GM12873 (cell line): ENCODE measurements around the gene PPP3CA.

Experiments used
- TF ChIP-seq, protein P1 (sequence below): IDR thresholded peaks from 2 replicates; pipeline ENCODE4 v1.5.1; 2012; ENCODE audit warnings: low read depth, mild to moderate bottlenecking, moderate library complexity, low read length, control low read depth; ENCODE audit not compliant: insufficient read depth; ENCODE audit errors: missing control alignments

PPP3CA gene

DNA sequence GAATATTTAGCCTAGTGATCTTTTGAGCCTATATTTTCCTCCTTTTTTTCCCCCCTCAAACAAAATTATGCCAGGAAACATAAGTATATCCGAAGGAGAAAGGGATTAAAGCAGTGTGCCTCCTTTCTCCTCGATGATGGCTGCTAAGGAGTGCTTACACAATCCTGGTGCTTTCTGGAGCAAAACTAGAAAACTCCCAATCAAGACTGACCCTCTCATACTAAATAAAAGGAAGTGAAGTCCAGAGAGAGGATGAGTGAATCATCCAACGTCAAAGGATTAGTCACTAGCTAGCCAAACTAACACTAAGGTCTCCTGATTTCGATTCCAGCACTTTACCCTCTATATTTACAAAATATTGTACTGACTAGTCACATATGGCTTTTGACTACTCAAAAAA, 146.8 kb downstream of the PPP3CA start:
- TF ChIP-seq, protein P1, sequence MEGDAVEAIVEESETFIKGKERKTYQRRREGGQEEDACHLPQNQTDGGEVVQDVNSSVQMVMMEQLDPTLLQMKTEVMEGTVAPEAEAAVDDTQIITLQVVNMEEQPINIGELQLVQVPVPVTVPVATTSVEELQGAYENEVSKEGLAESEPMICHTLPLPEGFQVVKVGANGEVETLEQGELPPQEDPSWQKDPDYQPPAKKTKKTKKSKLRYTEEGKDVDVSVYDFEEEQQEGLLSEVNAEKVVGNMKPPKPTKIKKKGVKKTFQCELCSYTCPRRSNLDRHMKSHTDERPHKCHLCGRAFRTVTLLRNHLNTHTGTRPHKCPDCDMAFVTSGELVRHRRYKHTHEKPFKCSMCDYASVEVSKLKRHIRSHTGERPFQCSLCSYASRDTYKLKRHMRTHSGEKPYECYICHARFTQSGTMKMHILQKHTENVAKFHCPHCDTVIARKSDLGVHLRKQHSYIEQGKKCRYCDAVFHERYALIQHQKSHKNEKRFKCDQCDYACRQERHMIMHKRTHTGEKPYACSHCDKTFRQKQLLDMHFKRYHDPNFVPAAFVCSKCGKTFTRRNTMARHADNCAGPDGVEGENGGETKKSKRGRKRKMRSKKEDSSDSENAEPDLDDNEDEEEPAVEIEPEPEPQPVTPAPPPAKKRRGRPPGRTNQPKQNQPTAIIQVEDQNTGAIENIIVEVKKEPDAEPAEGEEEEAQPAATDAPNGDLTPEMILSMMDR: no peak

DNA sequence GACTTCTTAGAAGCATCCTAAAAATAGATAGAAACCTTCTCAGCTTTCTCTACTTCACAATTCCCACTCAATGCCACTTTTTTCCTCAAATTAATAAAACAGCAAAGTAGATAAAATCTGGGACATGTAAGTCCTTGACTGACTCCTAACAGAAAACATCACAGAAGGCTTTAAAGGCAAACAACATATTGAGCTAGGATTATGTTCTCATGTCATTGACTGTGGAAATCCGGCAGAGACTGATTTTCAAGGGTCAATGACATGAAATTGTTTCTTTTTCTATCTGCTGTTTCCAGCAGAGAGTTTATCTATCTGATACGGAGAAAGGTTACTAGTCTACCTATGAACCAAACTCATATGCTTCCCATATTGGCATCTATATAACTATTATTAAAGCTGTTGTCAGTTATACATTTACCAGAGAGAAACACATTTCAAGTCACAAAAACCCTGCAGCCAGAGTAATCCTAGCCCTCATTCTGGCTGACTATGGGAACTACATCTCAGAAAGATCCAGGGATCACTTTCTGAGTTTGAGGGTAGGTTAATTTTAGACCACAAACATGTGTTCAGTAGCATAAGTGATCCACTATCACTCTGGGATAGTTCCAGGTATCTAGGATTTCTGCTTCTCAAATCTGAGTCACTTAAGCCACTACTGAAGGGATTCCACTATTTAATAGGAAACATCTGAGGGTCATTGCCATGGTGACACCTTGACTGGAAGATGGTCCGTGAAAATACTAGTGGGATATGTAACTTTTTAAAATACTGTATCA, 147.6 kb downstream of the PPP3CA start:
- TF ChIP-seq, protein P1: no peak

DNA sequence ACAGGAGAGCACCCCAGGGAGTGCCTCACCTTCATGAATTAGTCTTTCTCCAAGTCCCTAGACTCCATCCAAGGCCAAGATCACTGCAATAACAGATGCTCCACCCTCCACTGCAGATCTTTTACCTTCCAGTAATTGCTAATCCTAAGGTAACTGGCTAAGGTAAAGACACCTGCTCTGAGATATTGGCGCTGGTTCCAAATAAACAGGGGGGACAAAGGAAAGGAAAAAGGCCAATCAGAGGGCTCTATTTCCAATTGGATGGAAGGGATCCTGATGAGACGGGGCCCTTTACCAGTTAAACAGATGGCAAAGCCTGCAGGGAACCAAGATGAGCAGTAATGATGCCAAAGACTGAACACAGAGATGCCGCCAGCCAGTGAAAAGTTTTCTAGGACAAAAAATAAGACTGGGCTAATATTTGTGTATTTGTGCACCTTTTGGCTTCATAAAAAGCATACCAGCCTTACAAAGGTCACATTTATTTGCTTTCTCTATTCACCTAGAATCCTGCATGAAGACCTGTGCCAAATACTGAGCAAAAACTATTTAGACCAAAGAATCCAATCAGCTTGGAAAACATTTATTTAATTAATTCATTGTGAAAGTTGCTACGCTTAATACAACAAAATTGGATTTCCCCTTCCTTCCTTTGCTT, 148.5 kb downstream of the PPP3CA start:
- TF ChIP-seq, protein P1: no peak

DNA sequence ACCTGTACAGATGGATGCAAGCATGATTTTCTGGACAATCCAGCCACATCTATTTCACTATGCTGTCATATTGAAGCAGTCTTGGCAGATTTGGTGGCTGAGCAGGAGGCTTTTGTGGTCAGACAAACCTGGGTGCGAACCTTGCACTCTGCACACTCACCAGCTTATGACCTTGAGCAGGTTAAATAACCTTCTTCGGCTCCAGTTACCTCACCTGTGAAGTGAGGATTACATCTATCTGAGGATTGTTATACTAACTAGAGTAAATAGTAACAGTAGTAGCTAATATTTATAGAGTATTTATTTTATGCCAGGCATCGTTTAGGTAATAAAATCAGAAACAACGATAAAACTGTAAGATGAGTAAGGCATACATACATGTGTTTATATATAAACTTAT, 150.0 kb downstream of the PPP3CA start:
- TF ChIP-seq, protein P1: no peak

DNA sequence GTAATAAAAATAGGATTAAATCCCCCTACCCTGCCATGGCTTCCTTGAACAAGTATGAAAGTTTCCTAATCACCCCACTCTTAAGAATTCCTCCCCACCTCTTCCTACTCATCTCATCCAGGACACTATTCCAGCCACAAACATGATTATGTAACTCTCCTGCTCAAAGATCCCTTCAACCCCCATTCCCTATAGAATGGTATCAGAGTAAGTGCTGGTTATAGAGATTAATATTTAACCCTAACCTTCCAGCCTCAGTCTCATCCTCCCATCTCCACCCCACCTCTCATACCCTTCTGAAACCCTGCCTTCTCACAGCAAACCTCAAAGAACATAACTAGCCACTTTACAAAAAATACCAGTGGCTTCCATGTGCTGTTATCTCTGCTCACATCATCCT, 155.1 kb downstream of the PPP3CA start:
- TF ChIP-seq, protein P1: no peak

DNA sequence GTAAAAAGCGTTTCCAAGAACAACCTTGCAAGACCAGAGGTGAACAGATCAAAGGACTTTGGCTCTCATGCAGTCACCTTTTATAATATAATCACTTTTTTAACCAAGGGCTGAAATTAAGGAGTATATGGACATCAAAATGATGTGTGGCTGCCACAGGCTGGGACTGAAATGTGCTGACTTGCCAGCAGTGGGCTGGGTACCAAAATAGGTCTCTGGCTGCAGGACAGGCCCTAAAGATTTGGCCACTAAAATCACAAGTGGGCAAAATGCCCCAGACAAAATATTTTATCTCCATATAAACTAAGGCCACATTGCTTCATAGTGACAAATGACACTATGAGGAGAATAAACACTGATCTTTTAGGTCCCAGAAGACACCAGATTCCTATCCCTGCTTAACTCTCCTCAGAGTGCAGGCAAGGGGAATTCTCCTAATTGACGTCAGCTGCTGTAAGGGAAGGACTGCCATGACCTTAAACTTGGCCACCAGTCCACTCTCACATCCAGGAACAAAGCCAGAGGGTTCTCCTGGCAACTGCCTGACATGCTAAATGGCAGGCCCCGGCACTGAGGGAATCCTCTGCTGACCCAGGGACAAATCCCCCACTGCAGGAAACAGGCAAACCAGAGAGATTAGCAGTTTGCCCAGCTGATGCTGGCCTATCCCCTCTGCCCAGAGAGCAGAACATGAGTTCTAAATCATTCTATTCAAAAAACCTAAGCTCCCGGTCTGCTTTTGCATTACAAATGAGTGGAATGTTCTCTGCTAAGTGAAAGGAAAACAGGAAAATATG, 155.8 kb downstream of the PPP3CA start:
- TF ChIP-seq, protein P1: no peak

DNA sequence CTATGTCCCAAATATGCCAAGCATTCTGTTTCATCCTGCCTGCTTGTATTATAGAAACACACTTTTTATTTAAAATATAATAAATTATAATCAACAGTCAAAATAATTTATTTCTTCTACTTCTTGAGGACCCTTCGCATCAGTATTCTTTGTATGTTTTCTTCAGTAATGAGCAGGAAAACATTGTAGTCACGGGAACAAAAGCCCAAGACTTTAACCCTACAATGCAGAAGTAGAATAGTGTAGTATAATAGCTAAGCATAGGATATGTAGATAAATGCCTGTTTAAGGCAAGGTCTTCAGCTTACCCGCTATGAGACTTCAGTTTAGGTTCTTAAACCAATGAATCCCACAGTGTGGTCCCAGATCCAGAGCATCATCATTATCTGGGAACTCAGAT, 156.6 kb downstream of the PPP3CA start:
- TF ChIP-seq, protein P1: no peak
